Upper lobe of left lung (tissue), 6 donors: Measurements from ENCODE around the gene CBR1. TPM values are rescaled to one million over a fixed set of nuclear protein-coding genes. Genes with fewer than 3 reads are reported as not detected.

Experiments
- ATAC-seq, 2 donors: fragments of 200-7000 bp; cut with Tn5 transposase; one replicate each; pipeline ENCODE4 v1.9.1; 2022; ENCODE audit warnings: mild to moderate bottlenecking in 2 of 2, moderate library complexity in 2 of 2; ENCODE audit not compliant: low FRiP score in 2 of 2
- DNase-seq, 2 donors: peaks; one replicate each; pipeline ENCODE4 v3.0.0-alpha.2; 2019 to 2020
- H3K27ac ChIP-seq, 4 donors: fragments of 200-600 bp; sonication (generic); one replicate each; pipeline ENCODE4 v1.5.1; 2016 to 2019
- H3K27me3 ChIP-seq, 4 donors: fragments of 200-600 bp; sonication (generic); one replicate each; pipeline ENCODE4 v1.5.1; 2017 to 2019
- H3K36me3 ChIP-seq, 4 donors: fragments of 200-600 bp; sonication (generic); one replicate each; pipeline ENCODE4 v1.5.1; 2016 to 2019
- H3K4me1 ChIP-seq, 4 donors: fragments of 200-600 bp; sonication (generic); one replicate each; pipeline ENCODE4 v1.5.1; 2018 to 2019
- H3K4me3 ChIP-seq, 4 donors: fragments of 200-600 bp; sonication (generic); one replicate each; pipeline ENCODE4 v1.5.1; 2017 to 2019; ENCODE audit warnings: mild to moderate bottlenecking in 2 of 4, moderate library complexity in 1 of 4
- H3K9me3 ChIP-seq, 4 donors: fragments of 200-600 bp; sonication (generic); one replicate each; pipeline ENCODE4 v1.5.1; 2018 to 2019
- CTCF ChIP-seq, 6 experiments: fragments of 450-650 bp in 4 of 6; fragments of 200-600 bp in 2 of 6; sonication (generic) in 2 of 6; IDR thresholded peaks; one replicate each; pipeline ENCODE4 v1.5.1; 2016 to 2019; ENCODE audit warnings: antibody characterized with exemption in 6 of 6
- EP300 ChIP-seq, 4 donors: sonication (generic); formaldehyde crosslinking; IDR thresholded peaks; one replicate each; pipeline ENCODE4 v1.5.1; 2017; ENCODE audit warnings: antibody characterized with exemption in 4 of 4, control low read depth in 2 of 4
- POLR2A ChIP-seq, 4 donors: fragments of 450-650 bp; IDR thresholded peaks; one replicate each; pipeline ENCODE4 v1.5.1; 2016 to 2017; ENCODE audit warnings: antibody characterized with exemption in 4 of 4, mild to moderate bottlenecking in 2 of 4
- POLR2AphosphoS5 ChIP-seq, 2 donors: sonication (generic); formaldehyde crosslinking; IDR thresholded peaks; one replicate each; pipeline ENCODE4 v1.5.1; 2017; ENCODE audit warnings: antibody characterized with exemption in 2 of 2
- WGBS, 2 donors: methylation state at CpG; one replicate each; pipeline ENCODE4 v1.1.5; 2017 to 2018; 5-methylcytosine and 5-hydroxymethylcytosine counted together
- total RNA-seq, 6 donors: library from RNA; depleted of rRNA in 4 of 6; stranded (reverse); fragments of >200 nt in 4 of 6; gene quantifications; one replicate each; pipeline versions ENCODE4 v1.1.0 to v1.2.1, GENCODE V29; 2016 to 2021
- donor health status: DM: no; HTN: no; CAD: no; lungs with moderate emphysema.
- donor health status: DM: no; HTN: yes; CAD: no; lungs with severe emphysema.

The CBR1 gene
- total RNA-seq, 6 donors from 2014 or later = 62.6 to 322 (median 106) TPM

- no peak for DNase-seq
- peak overlapping the region in 1 of 4 donors; percentile 13 for H3K27ac ChIP-seq
- peaks cover 28 to 89% (median 54%) of the 10 kb centered on the region in 4 donors for H3K36me3 ChIP-seq
- TF ChIP-seq POLR2A (IDR thresholded peaks at IDR 0.05) (no peak), EP300 (IDR thresholded peaks at IDR 0.05) (no peak), POLR2AphosphoS5 (IDR thresholded peaks at IDR 0.05) (no peak), CTCF (IDR thresholded peaks at IDR 0.05) (no peak)
- no peaks in the 10 kb centered on the region for H3K27me3 ChIP-seq
- H3K4me1 ChIP-seq = peaks cover 5 to 14% (median 7%) of the 10 kb centered on the region in 4 donors
- ATAC-seq = no peak
- no peak overlapping the region for H3K4me3 ChIP-seq
- WGBS, 2 donors = 93 to 100% methylated on average over 1 to 3 of the region's 3 CpGs
- H3K9me3 ChIP-seq = no peaks in the 10 kb centered on the region
Measured at GRCh38 chr21:36053715-36054062, 16.1 kb upstream of the CBR1 start.

- no peak for ATAC-seq
Measured at GRCh38 chr21:36055551-36055950, 14.3 kb upstream of the CBR1 start.

GRCh38 chr21:36059823-36060158 lies 10.0 kb upstream of the CBR1 start:
- Histone ChIP-seq H3K27me3 (no peaks in the 10 kb centered on the region), H3K9me3 (no peaks in the 10 kb centered on the region), H3K4me1 (peaks cover 13 to 17% (median 14%) of the 10 kb centered on the region in 4 donors), H3K27ac (peak overlapping the region; percentile 88 to 92 (median 90)), H3K36me3 (peaks cover 17 to 32% (median 24%) of the 10 kb centered on the region in 4 donors), H3K4me3 (peak overlapping the region; percentile 68 to 89 (median 80))
- WGBS, 2 donors = 1% methylated on average over 14 to 32 of the region's 34 CpGs
- TF ChIP-seq POLR2AphosphoS5 (IDR thresholded peaks at IDR 0.05) (no peak), EP300 (IDR thresholded peaks at IDR 0.05) (no peak), CTCF (IDR thresholded peaks at IDR 0.05) (no peak), POLR2A (IDR thresholded peaks at IDR 0.05) (peak in 1 of 4 donors; percentile 10)
- peak; percentile 59 to 86 for DNase-seq
- peak; percentile 68 to 75 for ATAC-seq

More at GRCh38 chr21:36055551-36055950, 14.3 kb upstream of the CBR1 start:
- TF ChIP-seq CTCF (IDR thresholded peaks at IDR 0.05) (no peak), POLR2AphosphoS5 (IDR thresholded peaks at IDR 0.05) (no peak)
- H3K4me1 ChIP-seq = peaks cover 14 to 22% (median 16%) of the 10 kb centered on the region in 4 donors
- no peak overlapping the region for H3K4me3 ChIP-seq
- peaks cover 28 to 72% (median 49%) of the 10 kb centered on the region in 4 donors for H3K36me3 ChIP-seq
- H3K27ac ChIP-seq = no peak overlapping the region
- 89 to 97% methylated on average over 3 of the region's 3 CpGs for WGBS, 2 donors
- H3K27me3 ChIP-seq = no peaks in the 10 kb centered on the region
- DNase-seq = no peak
- no peaks in the 10 kb centered on the region for H3K9me3 ChIP-seq

- Histone ChIP-seq H3K4me1 (peaks cover 13 to 17% (median 14%) of the 10 kb centered on the region in 4 donors), H3K27me3 (no peaks in the 10 kb centered on the region), H3K4me3 (peak within 1 kb of the TSS; percentile 68 to 89 (median 80)), H3K9me3 (no peaks in the 10 kb centered on the region), H3K36me3 (peaks cover 15 to 26% (median 19%) of the 10 kb centered on the region in 4 donors), H3K27ac (peak within 1 kb of the TSS; percentile 88 to 92 (median 90))
- peak; percentile 91 to 99 for DNase-seq
- TF ChIP-seq POLR2AphosphoS5 (IDR thresholded peaks at IDR 0.05) = peak; percentile 82 to 87
- no peak for TF ChIP-seq CTCF (IDR thresholded peaks at IDR 0.05)
- TF ChIP-seq EP300 (IDR thresholded peaks at IDR 0.05) = no peak
- peak in 3 of 4 donors; percentile 69 to 97 (median 72) for TF ChIP-seq POLR2A (IDR thresholded peaks at IDR 0.05)
- peak; percentile 96 to 98 for ATAC-seq
- WGBS, 2 donors = 0% methylated on average over 22 to 46 of the region's 57 CpGs
Measured at GRCh38 chr21:36060159-36060921, 9.5 kb upstream of the CBR1 start, which contains the start of gene SETD4. Gene SETD4, minus strand, starts transcription at chr21:36060526. Its CDS starts 1,638 bp downstream, at chr21:36058888.
